Epithelial cell of proximal tubule (primary cell): ENCODE results near the gene CSDE1. TPM values are rescaled to one million over a fixed set of nuclear protein-coding genes. Genes with fewer than 3 reads are reported as not detected.
"Not testable (repeated sequence)": the region's sequence is repeated elsewhere in the genome, so short reads cannot be mapped to it uniquely, and the experiment has no call there.

Experiments used
- DNase-seq: peaks from one replicate; pipeline ENCODE4 v3.0.0-alpha.2; 2011; ENCODE audit warnings: low read depth
- H3K4me3 ChIP-seq: 2 replicates; pipeline ENCODE4 v1.5.1; 2011; ENCODE audit warnings: low read depth, mild to moderate bottlenecking, low read length
- CTCF ChIP-seq: conservative IDR thresholded peaks from 2 replicates; pipeline ENCODE4 v1.5.1; 2012; ENCODE audit warnings: low read depth, mild to moderate bottlenecking, low read length
- total RNA-seq: library from RNA; depleted of rRNA; stranded (reverse); fragments of >200 nt; gene quantifications from 2 replicates; pipeline ENCODE4 v1.2.3, GENCODE V29; 2015

The CSDE1 gene
- total RNA-seq, 1 donor from 2014 or later = 294 TPM

- H3K4me3 ChIP-seq = peak overlapping the region; percentile 100
- no peak for TF ChIP-seq CTCF
- no peak for DNase-seq
Observed at GRCh38 chr1:114756009-114756892, 1.5 kb downstream of the CSDE1 start.

DNA sequence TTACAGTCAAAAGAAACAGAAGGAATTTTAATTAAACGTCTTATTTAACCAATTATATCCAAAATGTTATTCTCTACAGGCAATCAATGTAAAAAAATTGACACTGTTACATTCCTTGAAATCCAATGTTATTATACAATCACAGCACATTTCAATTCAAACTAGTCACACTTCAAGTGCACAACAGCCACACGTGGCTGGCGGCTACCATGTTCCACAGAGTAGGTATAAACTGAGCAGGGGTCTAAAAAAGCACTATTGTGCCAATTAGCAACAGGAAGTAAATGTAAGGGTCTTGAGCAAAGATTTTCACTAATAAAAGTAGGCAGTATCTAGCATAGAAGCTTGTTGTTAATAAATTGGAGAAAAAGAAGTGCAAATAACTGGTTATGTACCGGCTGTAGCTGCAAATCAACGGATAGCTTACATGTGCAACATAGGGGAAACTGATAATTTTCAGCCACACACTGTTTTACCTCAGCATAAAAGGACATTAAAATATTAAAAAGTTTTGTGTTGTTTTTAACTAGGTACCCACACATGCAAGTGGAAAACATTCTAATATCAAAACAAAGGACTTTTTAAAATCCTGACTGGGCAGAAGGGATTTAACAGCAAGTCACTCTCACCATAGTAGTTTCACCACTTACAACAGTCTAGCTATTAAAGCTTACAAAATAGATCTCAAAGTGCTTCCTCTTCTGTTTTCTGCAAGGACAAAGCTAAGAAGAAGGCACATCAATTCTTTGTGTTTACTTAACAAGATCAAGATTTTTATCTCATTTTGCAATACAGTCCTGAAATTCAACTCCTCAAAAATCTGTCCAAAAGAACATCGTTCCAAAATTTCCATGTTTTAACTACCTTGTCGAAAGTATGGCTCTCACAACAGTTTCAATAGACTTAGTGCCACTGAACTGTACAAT is 2.5 kb downstream of the CSDE1 start:
- TF ChIP-seq CTCF = no peak
- DNase-seq = no peak
- peak overlapping the region; percentile 100 for H3K4me3 ChIP-seq

GRCh38 chr1:114753702-114754101 is 4.1 kb downstream of the CSDE1 start:
- not testable (repeated sequence) for DNase-seq

DNA sequence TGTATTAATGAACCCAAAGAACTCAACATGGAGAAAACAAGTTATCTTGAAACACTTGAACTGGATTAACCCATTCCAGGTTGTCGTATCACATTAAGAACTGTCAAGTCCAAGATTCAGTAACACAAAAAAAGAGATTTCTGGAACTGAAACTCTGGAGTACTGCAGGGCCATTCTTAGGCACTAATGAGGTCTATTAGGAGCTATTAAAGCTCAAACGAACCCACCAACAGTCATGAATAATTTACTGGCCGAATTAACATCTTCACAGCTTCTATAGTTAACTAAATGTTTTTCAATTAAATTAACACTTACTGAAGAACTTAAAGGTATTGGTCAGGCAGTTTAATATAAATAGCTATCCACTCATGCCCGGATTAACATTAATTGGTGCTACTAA is 4.6 kb downstream of the CSDE1 start:
- DNase-seq = no peak
- TF ChIP-seq CTCF = no peak
- no peak overlapping the region for H3K4me3 ChIP-seq

More at GRCh38 chr1:114753702-114754101, 4.1 kb downstream of the CSDE1 start:
- not testable (repeated sequence) for H3K4me3 ChIP-seq

- no peak overlapping the region for H3K4me3 ChIP-seq
- DNase-seq = peak; percentile 10
- TF ChIP-seq CTCF = no peak
Observed at GRCh38 chr1:114750780-114751179, 7.0 kb downstream of the CSDE1 start.

DNA sequence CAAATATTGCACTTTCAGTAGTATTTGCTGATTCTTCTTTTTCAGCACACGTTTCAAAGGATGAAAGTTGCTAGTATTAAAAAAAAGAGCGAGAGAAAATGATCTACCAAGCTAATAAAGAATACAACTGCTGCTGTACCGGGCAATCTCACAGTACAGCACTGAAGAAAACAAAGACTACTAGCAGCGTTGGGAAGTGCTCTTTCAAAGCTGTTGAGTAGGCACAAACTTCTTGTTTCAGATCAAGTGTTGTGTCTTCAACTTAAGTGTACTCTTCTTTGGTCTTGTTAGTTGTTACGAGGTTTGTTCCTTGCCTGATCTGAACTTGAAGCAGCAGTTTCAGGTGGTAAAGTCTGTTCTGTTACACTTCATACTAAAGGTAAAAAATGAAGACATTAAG is 7.9 kb downstream of the CSDE1 start:
- no peak overlapping the region for H3K4me3 ChIP-seq
- TF ChIP-seq CTCF = no peak
- DNase-seq = no peak

DNA sequence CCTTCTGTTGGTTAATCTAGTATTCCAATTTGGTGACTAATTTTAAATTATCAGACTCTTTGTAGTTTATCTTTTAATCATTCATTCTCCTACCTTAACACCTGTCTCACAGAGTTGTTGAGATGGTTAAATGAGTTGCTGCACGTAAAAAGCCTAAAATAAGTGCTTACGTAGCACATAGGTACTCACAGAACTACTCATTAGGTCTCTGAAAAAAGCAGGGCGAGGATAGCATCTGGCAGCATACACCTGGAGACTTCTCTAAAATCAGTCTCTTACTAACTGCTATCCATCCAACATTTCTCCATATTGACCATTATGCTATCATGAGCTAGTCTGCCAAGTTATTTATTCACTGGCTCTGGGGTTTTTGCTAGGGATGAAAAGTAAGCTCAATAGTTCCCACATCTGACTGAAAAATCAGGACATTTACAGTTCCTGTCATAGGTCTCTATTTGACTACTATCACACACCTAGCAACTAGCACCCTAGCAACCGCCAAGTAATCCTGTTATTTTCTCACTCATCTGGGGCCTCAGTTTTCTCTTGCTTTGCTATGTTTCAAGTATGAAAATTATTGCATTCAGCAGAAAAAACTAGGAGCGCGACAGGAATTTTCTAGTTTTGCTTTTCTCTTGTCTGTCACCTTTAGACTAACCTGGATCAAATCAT is 11.2 kb downstream of the CSDE1 start:
- TF ChIP-seq CTCF = no peak
- no peak for DNase-seq
- H3K4me3 ChIP-seq = no peak overlapping the region
